HepG2 (cell line): ENCODE data around the gene SBSN. TPM values are rescaled to one million over a fixed set of nuclear protein-coding genes. Genes with fewer than 3 reads are reported as not detected.
A peak's percentile ranks its signal among the peaks of the same experiment; 100 is the strongest.

Experiments used
- DR1 ChIP-seq: sonication (generic); formaldehyde crosslinking; IDR thresholded peaks from 2 replicates; pipeline ENCODE4 v1.8.0; 2021; ENCODE audit warnings: mild to moderate bottlenecking, missing genetic modification reagents, inconsistent platforms
- E2F2 ChIP-seq: sonication (generic); formaldehyde crosslinking; IDR thresholded peaks from 2 replicates; pipeline ENCODE4 v1.4.0; 2020; ENCODE audit warnings: missing genetic modification reagents, borderline replicate concordance
- FOXO1 ChIP-seq: sonication (generic); formaldehyde crosslinking; IDR thresholded peaks from 2 replicates; pipeline ENCODE4 v1.4.0; 2020; ENCODE audit warnings: missing genetic modification reagents
- FOXP1 ChIP-seq, 2 experiments: fragments of 450-650 bp in 1 of 2; IDR thresholded peaks; 2 replicates each; pipeline ENCODE4 v1.6.1; 2017 to 2018; ENCODE audit warnings: antibody characterized with exemption in 1 of 2
- HNF4A ChIP-seq: sonication (generic); formaldehyde crosslinking; IDR thresholded peaks from 2 replicates; pipeline ENCODE4 v1.4.0; 2020; ENCODE audit warnings: missing genetic modification reagents
- IKZF4 ChIP-seq: sonication (generic); formaldehyde crosslinking; IDR thresholded peaks from 2 replicates; pipeline ENCODE4 v1.5.1; 2020; ENCODE audit warnings: borderline replicate concordance, mild to moderate bottlenecking, low read depth, missing genetic modification reagents; ENCODE audit errors: not compliant biosample characterization
- IRX3 ChIP-seq: sonication (generic); formaldehyde crosslinking; IDR thresholded peaks from 2 replicates; pipeline ENCODE4 v1.8.1; 2023; ENCODE audit warnings: mild to moderate bottlenecking, low read depth, missing genetic modification reagents, borderline replicate concordance
- KLF6 ChIP-seq: IDR thresholded peaks from 2 replicates; pipeline ENCODE4 v1.8.0; 2016; ENCODE audit warnings: missing biosample characterization, missing genetic modification reagents
- MIER2 ChIP-seq: IDR thresholded peaks from 2 replicates; pipeline ENCODE4 v1.6.1; 2016; ENCODE audit warnings: missing biosample characterization, missing genetic modification reagents
- NR0B2 ChIP-seq: sonication (generic); formaldehyde crosslinking; IDR thresholded peaks from 2 replicates; pipeline ENCODE4 v1.4.0; 2020; ENCODE audit warnings: mild to moderate bottlenecking, missing genetic modification reagents
- RXRA ChIP-seq: sonication (generic); formaldehyde crosslinking; IDR thresholded peaks from 2 replicates; pipeline ENCODE4 v1.5.1; 2020; ENCODE audit warnings: missing genetic modification reagents
- SALL1 ChIP-seq: sonication (generic); formaldehyde crosslinking; IDR thresholded peaks from 2 replicates; pipeline ENCODE4 v1.8.0; 2022; ENCODE audit warnings: mild to moderate bottlenecking, missing genetic modification reagents
- SALL2 ChIP-seq: sonication (generic); formaldehyde crosslinking; IDR thresholded peaks from 2 replicates; pipeline ENCODE4 v1.8.1; 2023; ENCODE audit warnings: mild to moderate bottlenecking, missing genetic modification reagents, inconsistent platforms
- SMARCE1 ChIP-seq: fragments of 450-650 bp; IDR thresholded peaks from 2 replicates; pipeline ENCODE4 v1.6.1; 2017; ENCODE audit warnings: borderline replicate concordance
- SOX6 ChIP-seq, 2 experiments: fragments of 450-650 bp in 1 of 2; sonication (generic) in 1 of 2; formaldehyde crosslinking in 1 of 2; IDR thresholded peaks; 2 replicates each; pipeline versions ENCODE4 v1.4.0 to v1.6.1; 2017 to 2020; ENCODE audit warnings: antibody characterized with exemption in 1 of 2, mild to moderate bottlenecking in 1 of 2, missing genetic modification reagents in 1 of 2
- ZFX ChIP-seq: sonication (generic); formaldehyde crosslinking; IDR thresholded peaks from 2 replicates; pipeline ENCODE4 v1.4.0; 2020; ENCODE audit warnings: mild to moderate bottlenecking, low read depth, missing genetic modification reagents, moderate library complexity
- ZNF12 ChIP-seq: sonication (generic); formaldehyde crosslinking; IDR thresholded peaks from 2 replicates; pipeline ENCODE4 v1.5.0; 2020; ENCODE audit warnings: missing genetic modification reagents
- ZNF205 ChIP-seq: IDR thresholded peaks from 2 replicates; pipeline ENCODE4 v1.6.1; 2018; ENCODE audit warnings: missing biosample characterization, missing genetic modification reagents
- ZNF274 ChIP-seq: sonication (generic); formaldehyde crosslinking; IDR thresholded peaks from 2 replicates; pipeline ENCODE4 v1.5.1; 2020; ENCODE audit warnings: mild to moderate bottlenecking, missing genetic modification reagents
- ZNF567 ChIP-seq: sonication (generic); formaldehyde crosslinking; IDR thresholded peaks from 2 replicates; pipeline ENCODE4 v1.8.1; 2023; ENCODE audit warnings: mild to moderate bottlenecking, missing genetic modification reagents, borderline replicate concordance
- ZNF615 ChIP-seq: sonication (generic); formaldehyde crosslinking; IDR thresholded peaks from 2 replicates; pipeline ENCODE4 v1.5.0; 2020; ENCODE audit warnings: mild to moderate bottlenecking, missing genetic modification reagents, borderline replicate concordance
- ZNF629 ChIP-seq: sonication (generic); formaldehyde crosslinking; conservative IDR thresholded peaks from 2 replicates; pipeline ENCODE4 v1.5.0; 2020; ENCODE audit warnings: missing genetic modification reagents
- polyA plus RNA-seq, 8 experiments: library from polyadenylated mRNA; depleted of rRNA in 3 of 8; stranded (reverse) in 7 of 8; unstranded in 1 of 8; fragments of >200 nt; fragmentation: Illumina TruSeq in 4 of 8; extraction: Trizol in 4 of 8; gene quantifications; 2 replicates each; pipeline versions ENCODE4 v1.2.1 to v1.2.3, GENCODE V29; 2011 to 2016; ENCODE audit warnings: low read depth in 4 of 8, missing spikeins in 1 of 8, mixed read lengths in 1 of 8; ENCODE audit not compliant: insufficient read depth in 1 of 8
- total RNA-seq, 5 experiments: library from RNA; depleted of rRNA; stranded (reverse); fragments of >200 nt; fragmentation: Illumina TruSeq; extraction: Trizol; gene quantifications; 2 replicates each; pipeline ENCODE4 v1.2.3, GENCODE V29; 2016; ENCODE audit warnings: low read depth in 1 of 5
- TF ChIP-seq, protein P1 (sequence below): sonication (generic); formaldehyde crosslinking; IDR thresholded peaks from 2 replicates; pipeline ENCODE4 v1.4.0; 2020; ENCODE audit warnings: missing genetic modification reagents
- TF ChIP-seq, protein P2 (sequence below): sonication (generic); formaldehyde crosslinking; IDR thresholded peaks from 2 replicates; pipeline ENCODE4 v1.4.0; 2020; ENCODE audit warnings: mild to moderate bottlenecking, missing genetic modification reagents
- TF ChIP-seq, protein P3 (sequence below): sonication (generic); formaldehyde crosslinking; IDR thresholded peaks from 2 replicates; pipeline ENCODE4 v1.5.1; 2020; ENCODE audit warnings: missing genetic modification reagents, mild to moderate bottlenecking, borderline replicate concordance

SBSN gene
- total and polyA plus RNA-seq, 2 of the 13 experiments (the other 11 are each of a cell fraction or from before 2014, with no cell fraction given), result not detected

GRCh38 chr19:35514282-35514809 is 13.8 kb downstream of the SBSN start (continued):
- TF ChIP-seq, protein P1, sequence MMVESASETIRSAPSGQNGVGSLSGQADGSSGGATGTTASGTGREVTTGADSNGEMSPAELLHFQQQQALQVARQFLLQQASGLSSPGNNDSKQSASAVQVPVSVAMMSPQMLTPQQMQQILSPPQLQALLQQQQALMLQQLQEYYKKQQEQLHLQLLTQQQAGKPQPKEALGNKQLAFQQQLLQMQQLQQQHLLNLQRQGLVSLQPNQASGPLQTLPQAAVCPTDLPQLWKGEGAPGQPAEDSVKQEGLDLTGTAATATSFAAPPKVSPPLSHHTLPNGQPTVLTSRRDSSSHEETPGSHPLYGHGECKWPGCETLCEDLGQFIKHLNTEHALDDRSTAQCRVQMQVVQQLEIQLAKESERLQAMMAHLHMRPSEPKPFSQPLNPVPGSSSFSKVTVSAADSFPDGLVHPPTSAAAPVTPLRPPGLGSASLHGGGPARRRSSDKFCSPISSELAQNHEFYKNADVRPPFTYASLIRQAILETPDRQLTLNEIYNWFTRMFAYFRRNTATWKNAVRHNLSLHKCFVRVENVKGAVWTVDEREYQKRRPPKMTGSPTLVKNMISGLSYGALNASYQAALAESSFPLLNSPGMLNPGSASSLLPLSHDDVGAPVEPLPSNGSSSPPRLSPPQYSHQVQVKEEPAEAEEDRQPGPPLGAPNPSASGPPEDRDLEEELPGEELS (CRISPR knock-in tag), result peak; percentile 65
- TF ChIP-seq ZNF567 (CRISPR knock-in tag) (no peak), HNF4A (no peak), NR0B2 (CRISPR knock-in tag) (0 out of 2 replicates have a peak, but pooled peaks have one; percentile 25), ZNF629 (CRISPR knock-in tag) (no peak), ZNF274 (CRISPR knock-in tag) (0 out of 2 replicates have a peak, but pooled peaks have one; percentile 19), KLF6 (CRISPR knock-in tag) (no peak), ZNF205 (CRISPR knock-in tag) (no peak), IRX3 (no peak), FOXO1 (CRISPR knock-in tag) (0 out of 2 replicates have a peak, but pooled peaks have one; percentile 37), ZNF12 (CRISPR knock-in tag) (peak; percentile 44; the same call in 1 of the 2 replicates), IKZF4 (CRISPR knock-in tag) (no peak), ZFX (CRISPR knock-in tag) (0 out of 2 replicates have a peak, but pooled peaks have one; percentile 27), SALL2 (0 out of 2 replicates have a peak, but pooled peaks have one; percentile 37), SALL1 (CRISPR knock-in tag) (no peak), ZNF615 (CRISPR knock-in tag) (no peak), SMARCE1 (no peak), DR1 (CRISPR knock-in tag) (no peak), SOX6 (IDR thresholded peaks at IDR 0.05) (no peak), SOX6 (CRISPR knock-in tag; IDR thresholded peaks at IDR 0.05) (no peak), FOXP1 (IDR thresholded peaks at IDR 0.05) (no peak), FOXP1 (CRISPR knock-in tag; IDR thresholded peaks at IDR 0.05) (peak; percentile 40; the same call in 1 of the 2 replicates), MIER2 (no peak), RXRA (CRISPR knock-in tag) (0 out of 2 replicates have a peak, but pooled peaks have one; percentile 18), E2F2 (CRISPR knock-in tag) (no peak)
- TF ChIP-seq, protein P2, sequence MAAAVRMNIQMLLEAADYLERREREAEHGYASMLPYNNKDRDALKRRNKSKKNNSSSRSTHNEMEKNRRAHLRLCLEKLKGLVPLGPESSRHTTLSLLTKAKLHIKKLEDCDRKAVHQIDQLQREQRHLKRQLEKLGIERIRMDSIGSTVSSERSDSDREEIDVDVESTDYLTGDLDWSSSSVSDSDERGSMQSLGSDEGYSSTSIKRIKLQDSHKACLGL (CRISPR knock-in tag), result peak; percentile 43; the same call in 1 of the 2 replicates
- TF ChIP-seq, protein P3, sequence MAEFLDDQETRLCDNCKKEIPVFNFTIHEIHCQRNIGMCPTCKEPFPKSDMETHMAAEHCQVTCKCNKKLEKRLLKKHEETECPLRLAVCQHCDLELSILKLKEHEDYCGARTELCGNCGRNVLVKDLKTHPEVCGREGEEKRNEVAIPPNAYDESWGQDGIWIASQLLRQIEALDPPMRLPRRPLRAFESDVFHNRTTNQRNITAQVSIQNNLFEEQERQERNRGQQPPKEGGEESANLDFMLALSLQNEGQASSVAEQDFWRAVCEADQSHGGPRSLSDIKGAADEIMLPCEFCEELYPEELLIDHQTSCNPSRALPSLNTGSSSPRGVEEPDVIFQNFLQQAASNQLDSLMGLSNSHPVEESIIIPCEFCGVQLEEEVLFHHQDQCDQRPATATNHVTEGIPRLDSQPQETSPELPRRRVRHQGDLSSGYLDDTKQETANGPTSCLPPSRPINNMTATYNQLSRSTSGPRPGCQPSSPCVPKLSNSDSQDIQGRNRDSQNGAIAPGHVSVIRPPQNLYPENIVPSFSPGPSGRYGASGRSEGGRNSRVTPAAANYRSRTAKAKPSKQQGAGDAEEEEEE (CRISPR knock-in tag), result no peak
